ENCODE results near the gene FOXC2.

The FOXC2 gene

GRCh38 chr16:86573215-86573614, 6.6 kb downstream of the FOXC2 start:
- TF ChIP-seq, protein P1, sequence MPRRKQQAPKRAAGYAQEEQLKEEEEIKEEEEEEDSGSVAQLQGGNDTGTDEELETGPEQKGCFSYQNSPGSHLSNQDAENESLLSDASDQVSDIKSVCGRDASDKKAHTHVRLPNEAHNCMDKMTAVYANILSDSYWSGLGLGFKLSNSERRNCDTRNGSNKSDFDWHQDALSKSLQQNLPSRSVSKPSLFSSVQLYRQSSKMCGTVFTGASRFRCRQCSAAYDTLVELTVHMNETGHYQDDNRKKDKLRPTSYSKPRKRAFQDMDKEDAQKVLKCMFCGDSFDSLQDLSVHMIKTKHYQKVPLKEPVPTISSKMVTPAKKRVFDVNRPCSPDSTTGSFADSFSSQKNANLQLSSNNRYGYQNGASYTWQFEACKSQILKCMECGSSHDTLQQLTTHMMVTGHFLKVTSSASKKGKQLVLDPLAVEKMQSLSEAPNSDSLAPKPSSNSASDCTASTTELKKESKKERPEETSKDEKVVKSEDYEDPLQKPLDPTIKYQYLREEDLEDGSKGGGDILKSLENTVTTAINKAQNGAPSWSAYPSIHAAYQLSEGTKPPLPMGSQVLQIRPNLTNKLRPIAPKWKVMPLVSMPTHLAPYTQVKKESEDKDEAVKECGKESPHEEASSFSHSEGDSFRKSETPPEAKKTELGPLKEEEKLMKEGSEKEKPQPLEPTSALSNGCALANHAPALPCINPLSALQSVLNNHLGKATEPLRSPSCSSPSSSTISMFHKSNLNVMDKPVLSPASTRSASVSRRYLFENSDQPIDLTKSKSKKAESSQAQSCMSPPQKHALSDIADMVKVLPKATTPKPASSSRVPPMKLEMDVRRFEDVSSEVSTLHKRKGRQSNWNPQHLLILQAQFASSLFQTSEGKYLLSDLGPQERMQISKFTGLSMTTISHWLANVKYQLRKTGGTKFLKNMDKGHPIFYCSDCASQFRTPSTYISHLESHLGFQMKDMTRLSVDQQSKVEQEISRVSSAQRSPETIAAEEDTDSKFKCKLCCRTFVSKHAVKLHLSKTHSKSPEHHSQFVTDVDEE (CRISPR knock-in tag; IDR thresholded peaks at IDR 0.05), result no peak
- no peak for ATAC-seq

GRCh38 chr16:86573646-86574508, 7.2 kb downstream of the FOXC2 start:
- TF ChIP-seq ZFP3 (CRISPR knock-in tag; IDR thresholded peaks at IDR 0.05) (no peak), SNAI2 (CRISPR knock-in tag; IDR thresholded peaks at IDR 0.05) (no peak), ZNF70 (CRISPR knock-in tag; IDR thresholded peaks at IDR 0.05) (no peak), TOX (CRISPR knock-in tag; IDR thresholded peaks at IDR 0.05; ENCODE audit: borderline replicate concordance) (no peak), OSR1 (CRISPR knock-in tag; IDR thresholded peaks at IDR 0.05) (no peak), CSRNP3 (CRISPR knock-in tag; IDR thresholded peaks at IDR 0.05) (no peak), ISL1 (CRISPR knock-in tag; IDR thresholded peaks at IDR 0.05) (no peak), ZNF565 (CRISPR knock-in tag; conservative IDR thresholded peaks at IDR 0.05; ENCODE audit: low read depth) (no peak), ZNF8 (CRISPR knock-in tag; IDR thresholded peaks at IDR 0.05) (no peak), ZFP30 (CRISPR knock-in tag; IDR thresholded peaks at IDR 0.05) (no peak), CSDC2 (CRISPR knock-in tag; IDR thresholded peaks at IDR 0.05) (no peak), PPARA (CRISPR knock-in tag; IDR thresholded peaks at IDR 0.05; ENCODE audit: borderline replicate concordance) (no peak), ESRRG (CRISPR knock-in tag; IDR thresholded peaks at IDR 0.05) (no peak)
- TF ChIP-seq, protein P2, sequence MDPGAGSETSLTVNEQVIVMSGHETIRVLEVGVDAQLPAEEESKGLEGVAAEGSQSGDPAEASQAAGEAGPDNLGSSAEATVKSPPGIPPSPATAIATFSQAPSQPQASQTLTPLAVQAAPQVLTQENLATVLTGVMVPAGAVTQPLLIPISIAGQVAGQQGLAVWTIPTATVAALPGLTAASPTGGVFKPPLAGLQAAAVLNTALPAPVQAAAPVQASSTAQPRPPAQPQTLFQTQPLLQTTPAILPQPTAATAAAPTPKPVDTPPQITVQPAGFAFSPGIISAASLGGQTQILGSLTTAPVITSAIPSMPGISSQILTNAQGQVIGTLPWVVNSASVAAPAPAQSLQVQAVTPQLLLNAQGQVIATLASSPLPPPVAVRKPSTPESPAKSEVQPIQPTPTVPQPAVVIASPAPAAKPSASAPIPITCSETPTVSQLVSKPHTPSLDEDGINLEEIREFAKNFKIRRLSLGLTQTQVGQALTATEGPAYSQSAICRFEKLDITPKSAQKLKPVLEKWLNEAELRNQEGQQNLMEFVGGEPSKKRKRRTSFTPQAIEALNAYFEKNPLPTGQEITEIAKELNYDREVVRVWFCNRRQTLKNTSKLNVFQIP (CRISPR knock-in tag; IDR thresholded peaks at IDR 0.05; ENCODE audit: borderline replicate concordance, low read depth), result no peak
- TF ChIP-seq, protein P3, sequence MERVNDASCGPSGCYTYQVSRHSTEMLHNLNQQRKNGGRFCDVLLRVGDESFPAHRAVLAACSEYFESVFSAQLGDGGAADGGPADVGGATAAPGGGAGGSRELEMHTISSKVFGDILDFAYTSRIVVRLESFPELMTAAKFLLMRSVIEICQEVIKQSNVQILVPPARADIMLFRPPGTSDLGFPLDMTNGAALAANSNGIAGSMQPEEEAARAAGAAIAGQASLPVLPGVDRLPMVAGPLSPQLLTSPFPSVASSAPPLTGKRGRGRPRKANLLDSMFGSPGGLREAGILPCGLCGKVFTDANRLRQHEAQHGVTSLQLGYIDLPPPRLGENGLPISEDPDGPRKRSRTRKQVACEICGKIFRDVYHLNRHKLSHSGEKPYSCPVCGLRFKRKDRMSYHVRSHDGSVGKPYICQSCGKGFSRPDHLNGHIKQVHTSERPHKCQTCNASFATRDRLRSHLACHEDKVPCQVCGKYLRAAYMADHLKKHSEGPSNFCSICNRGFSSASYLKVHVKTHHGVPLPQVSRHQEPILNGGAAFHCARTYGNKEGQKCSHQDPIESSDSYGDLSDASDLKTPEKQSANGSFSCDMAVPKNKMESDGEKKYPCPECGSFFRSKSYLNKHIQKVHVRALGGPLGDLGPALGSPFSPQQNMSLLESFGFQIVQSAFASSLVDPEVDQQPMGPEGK (CRISPR knock-in tag; IDR thresholded peaks at IDR 0.05; ENCODE audit: borderline replicate concordance), result no peak
- TF ChIP-seq, protein P1 (CRISPR knock-in tag; IDR thresholded peaks at IDR 0.05), result no peak
- ATAC-seq, result no peak

DNA sequence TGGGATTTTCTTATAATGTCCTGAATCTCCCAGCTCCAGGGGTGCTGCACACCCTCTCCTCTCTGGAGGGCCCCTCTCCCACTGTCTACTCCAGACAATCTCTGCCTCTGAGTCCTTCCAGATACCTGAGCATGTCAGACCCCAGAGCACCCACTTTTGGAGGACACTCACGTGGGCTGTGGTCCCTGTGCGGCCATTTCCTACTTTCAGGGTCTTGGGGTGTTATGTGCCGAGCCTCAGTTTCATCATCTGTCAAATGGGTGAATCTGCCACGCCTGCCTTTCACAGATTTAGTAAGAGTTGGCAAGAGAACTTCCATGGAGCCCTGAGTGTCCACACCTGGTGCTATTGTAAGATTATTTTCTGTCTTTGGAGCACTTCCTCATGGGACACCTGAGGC, 8.0 kb downstream of the FOXC2 start:
- ATAC-seq, result no peak
- TF ChIP-seq, protein P1 (CRISPR knock-in tag; IDR thresholded peaks at IDR 0.05), result no peak
- TF ChIP-seq TCF4 (CRISPR knock-in tag; IDR thresholded peaks at IDR 0.05; ENCODE audit: borderline replicate concordance) (no peak), TOX (CRISPR knock-in tag; IDR thresholded peaks at IDR 0.05; ENCODE audit: borderline replicate concordance) (no peak), ZNF565 (CRISPR knock-in tag; conservative IDR thresholded peaks at IDR 0.05; ENCODE audit: low read depth) (no peak), ZFP3 (CRISPR knock-in tag; IDR thresholded peaks at IDR 0.05) (no peak), SNAI2 (CRISPR knock-in tag; IDR thresholded peaks at IDR 0.05) (no peak), RARB (CRISPR knock-in tag; IDR thresholded peaks at IDR 0.05) (no peak)
